Tongue (tissue), 2 donors: ENCODE measurements around the gene DDX31. TPM values are rescaled to one million over a fixed set of nuclear protein-coding genes. Genes with fewer than 3 reads are reported as not detected.
"Not testable (repeated sequence)": the region's sequence is repeated elsewhere in the genome, so short reads cannot be mapped to it uniquely, and the experiment has no call there.

ENCODE experiments used
- DNase-seq: peaks from one replicate; pipeline ENCODE4 v3.0.0-alpha.2; 2015
- total RNA-seq: library from RNA; depleted of rRNA; stranded (reverse); fragments of >200 nt; gene quantifications from one replicate; pipeline ENCODE4 v1.2.3, GENCODE V29; 2014

Gene DDX31
- total RNA-seq, 1 donor from 2014 or later, result 11.2 TPM

DNA sequence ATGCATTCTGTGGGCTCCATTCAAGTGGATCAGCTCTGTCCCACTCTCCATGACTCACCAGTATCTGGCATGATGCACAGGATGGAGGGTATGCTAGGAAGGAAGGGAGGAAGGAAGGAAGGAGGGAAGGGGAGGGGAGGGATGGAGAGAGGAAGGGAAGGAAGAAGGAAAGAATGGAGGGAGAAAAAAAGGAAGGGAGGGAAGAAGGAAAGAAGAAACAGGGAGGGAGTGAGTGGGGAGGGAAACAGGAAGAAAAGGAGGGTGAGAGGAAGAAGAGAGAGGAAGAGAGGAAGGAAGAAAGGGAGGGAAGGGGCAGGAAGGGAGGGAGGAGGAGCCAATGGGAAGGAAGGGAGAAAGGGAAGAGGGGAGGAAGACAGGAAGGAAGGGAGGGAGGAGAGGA is 92.7 kb downstream of the DDX31 start:
- DNase-seq, result no peak

DNA sequence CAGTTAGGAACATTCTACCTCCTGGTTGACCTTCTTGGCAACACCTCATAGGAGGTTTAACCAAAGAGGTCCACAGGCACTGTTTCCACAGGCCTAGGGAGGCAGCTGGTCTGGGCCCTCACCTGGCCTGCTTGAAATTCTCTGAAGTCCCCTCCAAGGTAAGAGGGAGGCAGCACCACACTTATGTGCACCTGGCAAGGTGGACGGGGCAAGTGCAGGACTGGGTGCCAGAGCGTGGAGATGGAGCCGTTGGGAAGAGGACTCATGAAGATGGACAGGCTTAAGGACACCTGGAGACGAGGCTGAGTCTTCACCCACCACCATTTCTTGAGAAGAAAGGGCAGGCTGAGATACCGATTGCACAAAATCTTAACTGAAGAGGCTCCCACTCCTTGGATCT is 94.0 kb downstream of the DDX31 start:
- no peak for DNase-seq

DNA sequence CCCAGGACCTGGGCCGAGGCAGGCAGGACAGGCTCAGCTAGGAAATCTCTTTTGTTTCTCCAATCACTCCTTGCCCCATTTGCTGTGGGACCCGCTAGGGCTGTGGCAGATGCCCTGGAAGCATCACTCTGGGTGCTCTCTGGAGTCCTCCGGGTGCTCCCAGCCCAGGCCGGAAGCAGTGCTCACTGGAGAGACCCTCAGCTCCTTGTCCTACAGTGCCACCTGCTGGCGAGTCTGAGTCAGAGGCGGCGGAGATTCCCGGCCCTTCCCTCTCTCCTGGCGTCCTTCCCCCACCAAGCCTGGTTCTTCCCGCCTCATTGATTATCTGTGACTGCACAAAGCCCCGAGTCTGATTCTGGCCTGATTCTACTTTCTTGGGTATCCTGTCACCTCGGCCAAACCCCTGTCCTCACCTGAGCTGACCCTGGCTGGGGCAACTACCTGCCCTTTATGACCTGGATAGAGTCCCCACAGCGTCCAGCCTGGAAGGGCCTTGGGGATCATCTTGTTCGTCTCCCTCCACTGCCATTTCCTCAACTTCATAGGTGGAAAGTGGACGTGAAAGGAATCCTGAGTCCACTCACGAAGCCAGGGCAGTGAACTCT is 94.7 kb downstream of the DDX31 start:
- peak; percentile 80 for DNase-seq

DNA sequence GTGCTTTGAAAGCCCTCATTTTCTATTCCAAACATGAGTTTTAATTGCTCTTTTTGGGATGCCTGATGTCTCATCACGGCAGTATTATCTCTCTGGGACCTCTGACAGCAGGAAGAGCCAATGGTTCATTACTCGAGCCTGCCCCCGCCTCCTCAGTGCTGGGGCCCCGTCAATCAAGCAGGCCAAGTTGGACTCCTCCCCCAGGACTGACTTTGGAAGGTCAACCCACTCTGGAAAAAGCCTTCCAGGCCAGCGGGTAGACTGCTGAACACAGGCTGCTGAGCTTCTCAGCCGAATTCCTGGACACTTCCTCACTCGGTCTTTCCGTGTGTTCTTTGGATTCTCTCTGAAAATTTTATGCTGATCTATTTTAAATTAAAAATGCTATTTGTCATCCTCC is 96.9 kb downstream of the DDX31 start:
- DNase-seq, result no peak

DNA sequence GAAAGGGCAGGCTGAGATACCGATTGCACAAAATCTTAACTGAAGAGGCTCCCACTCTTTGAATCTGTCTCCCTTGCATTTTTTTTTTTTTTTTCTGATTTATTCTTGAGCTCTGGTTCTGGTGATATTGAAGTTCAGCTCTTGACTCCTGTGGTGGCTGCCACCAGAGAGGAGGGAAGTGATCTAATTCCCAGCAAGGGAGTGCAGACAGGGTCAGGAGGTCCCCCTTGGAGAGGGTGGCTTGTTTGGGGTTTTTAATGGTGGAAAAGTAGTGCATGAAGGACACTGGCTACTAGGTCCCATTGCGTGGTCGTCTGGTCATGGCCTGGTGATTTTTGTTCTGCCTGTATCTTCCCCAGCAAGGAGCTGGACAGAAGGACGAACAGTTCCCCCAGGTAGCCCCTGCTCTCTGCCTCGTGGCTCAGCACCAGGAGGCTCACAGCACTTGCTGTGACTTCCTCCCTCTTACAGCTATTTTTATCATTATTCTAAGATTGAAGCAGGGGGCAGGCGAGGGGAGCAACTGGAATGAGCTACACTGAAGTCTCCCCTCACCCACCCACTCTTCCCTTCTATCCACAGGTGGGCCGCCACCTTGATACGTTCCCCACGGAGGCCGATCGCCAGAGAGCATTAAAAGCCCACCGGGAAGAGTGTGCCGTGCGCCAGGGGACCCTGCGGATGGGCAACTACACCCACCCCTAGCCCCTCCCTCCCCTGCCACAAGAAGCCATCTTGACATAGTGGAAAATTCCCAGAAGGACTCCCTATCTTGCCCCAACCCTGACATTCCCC is 97.8 kb downstream of the DDX31 start:
- DNase-seq, result no peak

DNA sequence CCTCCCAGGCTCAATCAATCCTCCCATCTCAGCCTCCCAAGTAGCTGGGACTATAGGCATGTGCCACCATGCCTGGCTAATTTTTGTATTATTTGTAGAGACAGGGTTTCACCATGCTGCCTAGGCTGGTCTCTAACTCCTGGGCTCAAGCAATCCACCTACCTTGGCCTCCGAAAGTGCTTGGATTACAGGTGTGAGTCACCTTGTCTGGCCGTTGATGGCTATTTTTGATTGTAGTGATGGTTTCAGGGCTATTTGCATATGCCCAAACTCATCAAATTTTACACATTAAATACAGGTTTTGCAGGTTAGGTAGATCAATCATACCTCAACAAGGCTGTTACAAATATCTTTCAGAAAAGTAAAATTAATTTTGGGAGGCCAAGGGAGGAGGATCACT is 101.0 kb downstream of the DDX31 start:
- not testable (repeated sequence) for DNase-seq

DNA sequence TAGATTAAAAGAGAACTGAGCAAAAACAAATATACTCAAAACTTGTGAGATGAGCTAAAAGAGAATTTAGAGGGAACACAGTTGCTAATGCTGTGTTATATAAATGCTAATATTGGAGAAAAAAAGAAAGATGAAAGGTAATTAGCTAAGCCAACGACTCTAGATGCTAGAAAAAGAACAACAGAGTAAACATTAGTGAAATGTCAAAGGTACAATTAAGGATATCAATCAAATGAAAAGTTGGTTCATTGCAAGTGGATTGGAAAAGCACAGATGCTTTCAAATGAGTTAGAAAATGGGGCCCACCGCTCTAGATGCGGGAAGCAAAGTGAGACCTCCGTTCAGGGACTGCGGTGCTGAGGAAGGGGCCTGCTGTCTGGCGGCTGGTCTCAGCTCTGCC is 105.3 kb downstream of the DDX31 start:
- DNase-seq, result no peak

DNA sequence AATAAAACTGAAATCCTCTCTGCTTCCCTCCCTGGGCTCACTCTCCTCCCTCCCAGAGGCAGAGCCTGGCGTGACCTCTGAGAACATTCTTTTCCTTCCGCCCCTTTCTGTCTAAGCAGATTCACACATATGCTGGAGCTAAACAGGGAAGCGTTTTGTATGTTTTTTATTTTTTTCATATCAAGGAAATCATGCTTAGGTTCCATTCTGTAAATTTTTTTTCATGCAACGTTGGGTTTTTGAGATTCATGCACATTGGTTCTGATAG is 107.5 kb downstream of the DDX31 start:
- DNase-seq, result no peak

DNA sequence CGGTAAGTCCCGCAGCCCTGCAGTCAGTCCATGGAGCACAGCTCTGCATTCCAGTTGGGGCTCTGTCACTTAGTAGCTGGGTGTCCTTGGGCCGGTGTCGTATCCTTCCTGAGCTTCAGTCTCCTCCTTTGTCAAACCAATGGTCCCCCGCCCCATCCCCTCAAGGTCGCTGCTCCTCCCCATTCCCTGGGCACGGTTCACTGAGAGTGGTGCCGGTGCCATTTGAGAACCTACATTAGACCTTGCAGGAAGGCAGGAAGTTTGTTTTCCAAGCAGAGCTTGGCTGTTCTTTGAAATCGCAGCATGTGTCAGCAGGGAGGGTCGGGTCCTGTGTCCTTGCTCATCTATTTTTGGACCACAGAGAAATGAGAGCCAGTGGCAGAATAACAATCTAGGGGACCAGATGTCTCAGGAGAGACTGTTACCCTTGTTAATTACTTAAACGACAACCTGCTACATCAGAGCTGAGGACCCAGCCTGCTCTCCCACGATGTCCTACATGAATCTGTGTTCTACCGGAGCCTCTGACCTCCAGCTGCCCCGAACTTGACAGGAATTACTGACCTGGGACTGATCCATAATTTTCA is 109.1 kb downstream of the DDX31 start:
- DNase-seq, result peak; percentile 23

DNA sequence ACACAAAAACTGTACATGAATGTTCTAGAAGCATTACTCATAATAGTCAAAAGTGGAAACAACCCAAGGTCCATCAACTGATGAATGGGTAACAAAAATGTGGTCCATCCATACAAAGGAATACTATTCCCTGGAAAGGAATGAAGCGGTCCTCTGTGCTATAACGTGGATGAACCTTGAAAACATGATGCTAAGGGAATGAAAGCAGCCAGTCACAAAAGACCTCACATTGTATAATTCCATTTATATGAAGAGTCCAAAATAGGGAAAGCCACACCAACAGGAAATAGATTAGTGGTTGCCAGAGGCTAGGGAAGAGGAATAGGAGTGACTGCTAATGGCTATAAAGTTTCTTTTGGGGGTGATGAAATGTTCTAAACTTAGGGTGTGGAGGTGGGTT is 110.1 kb downstream of the DDX31 start:
- no peak for DNase-seq

DNA sequence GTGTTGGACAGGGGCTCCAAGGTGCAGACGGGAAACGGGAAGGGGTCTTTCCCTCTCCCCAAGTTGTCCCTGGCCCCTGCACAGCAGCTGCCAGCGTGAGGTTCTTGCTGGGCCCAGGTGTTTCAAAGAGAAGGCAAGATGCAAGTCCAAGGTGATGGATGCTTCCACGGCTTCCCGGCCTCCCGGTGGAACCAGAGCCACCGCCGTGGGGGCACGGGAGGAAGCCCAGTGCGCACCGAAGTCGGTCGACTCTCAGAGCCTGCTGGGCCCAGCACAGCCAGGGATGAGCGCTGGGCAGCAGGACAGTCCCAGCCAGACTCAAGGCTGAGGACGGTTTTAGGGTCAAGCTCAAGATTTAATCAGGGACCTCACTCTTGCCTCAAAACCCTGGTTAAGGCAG is 112.6 kb downstream of the DDX31 start:
- no peak for DNase-seq

DNA sequence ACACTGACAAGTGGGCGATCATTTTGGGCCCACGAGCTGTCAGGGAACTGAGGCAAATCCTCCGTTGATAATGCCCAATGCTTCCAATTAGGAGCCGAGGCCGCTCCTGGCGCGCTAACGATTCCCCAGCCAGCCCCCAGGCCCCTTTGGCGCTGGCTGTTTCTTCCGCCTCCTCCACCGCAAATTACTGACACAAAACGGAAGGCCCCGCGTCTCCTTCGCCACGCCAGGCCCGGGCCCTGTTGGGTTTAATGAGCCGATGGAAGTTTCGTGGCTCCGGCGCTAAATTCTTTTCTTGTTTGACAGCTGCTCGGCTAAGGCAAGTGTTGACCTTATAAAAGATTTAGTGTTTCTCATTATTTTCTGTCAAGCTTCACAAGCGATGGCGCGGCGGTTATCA is 113.1 kb downstream of the DDX31 start:
- DNase-seq, result no peak

DNA sequence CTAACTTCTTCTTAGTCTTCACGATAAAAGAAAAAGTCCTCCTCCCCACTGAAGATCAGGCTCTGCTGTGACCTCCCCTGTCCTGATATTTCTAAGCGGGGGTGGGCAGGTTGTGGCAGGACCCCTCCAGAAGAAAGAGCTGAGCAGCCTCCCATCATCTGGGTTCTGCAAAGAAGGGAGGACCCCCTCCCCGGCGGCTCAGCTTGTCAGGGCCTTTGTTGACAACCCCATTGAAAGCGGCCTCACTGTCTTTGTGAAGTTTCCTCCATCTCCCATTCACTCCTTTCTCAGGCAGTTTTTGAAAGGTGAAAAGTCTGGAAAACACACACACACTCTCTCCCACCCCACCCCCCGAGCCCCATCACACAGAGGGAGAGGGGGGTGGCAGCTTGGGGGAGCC is 113.5 kb downstream of the DDX31 start:
- no peak for DNase-seq

DNA sequence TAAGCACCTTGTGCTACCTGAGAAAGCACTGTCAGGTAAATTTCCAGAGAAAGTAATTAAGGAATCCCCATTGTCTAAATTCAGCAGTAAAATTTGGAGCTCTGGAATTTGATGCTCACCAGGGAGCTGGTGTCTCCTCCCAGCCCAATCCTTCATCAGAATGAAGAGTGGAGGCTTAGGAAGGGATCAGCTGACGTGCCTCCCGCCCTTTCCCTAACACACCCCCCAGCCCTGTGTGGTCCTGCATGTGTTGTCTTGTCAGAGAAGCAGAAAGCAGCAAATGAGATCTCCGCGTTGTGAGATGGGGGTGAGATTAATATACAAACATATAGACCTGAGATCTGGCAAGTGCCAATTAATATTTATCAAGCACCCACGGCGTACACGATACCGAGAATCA is 114.3 kb downstream of the DDX31 start:
- peak; percentile 17 for DNase-seq

DNA sequence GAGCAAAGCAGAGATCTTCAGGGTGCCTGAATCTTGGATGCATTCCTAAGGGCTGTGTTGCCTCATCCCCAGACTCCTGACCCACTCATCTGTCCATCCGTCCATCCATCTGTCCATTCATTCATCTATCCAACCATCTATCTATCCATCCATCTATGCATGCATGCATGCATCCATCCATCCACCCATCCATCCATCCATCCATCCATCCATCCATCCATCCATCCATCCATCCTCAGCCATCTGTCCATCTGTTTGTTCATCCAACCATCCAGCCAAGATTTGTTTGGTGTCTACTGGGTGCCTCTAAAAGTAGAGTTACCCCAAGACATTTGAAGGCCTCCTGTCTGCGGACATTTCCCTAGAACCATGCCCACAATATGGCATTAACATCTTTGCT is 115.0 kb downstream of the DDX31 start:
- DNase-seq, result no peak

DNA sequence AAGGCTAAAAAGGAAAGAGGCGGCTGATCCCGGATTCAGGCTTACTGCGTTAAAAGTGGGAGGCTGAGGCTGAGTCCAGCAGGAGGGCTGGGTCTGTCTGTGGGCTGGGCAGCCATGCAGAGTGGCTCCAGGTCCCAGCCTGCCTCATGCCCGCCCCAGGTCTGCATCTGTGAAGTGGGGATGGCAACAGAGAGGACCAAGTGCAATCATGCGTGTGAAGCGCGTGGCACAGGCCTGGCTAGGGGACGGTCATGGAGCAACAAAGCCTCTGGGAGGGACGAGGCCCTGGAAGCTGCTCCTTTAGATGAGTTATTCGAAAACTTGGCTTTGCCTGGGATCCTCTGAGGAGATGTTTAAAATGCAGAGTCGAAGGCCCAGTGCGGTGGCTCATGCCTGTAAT is 117.7 kb downstream of the DDX31 start:
- DNase-seq, result no peak

DNA sequence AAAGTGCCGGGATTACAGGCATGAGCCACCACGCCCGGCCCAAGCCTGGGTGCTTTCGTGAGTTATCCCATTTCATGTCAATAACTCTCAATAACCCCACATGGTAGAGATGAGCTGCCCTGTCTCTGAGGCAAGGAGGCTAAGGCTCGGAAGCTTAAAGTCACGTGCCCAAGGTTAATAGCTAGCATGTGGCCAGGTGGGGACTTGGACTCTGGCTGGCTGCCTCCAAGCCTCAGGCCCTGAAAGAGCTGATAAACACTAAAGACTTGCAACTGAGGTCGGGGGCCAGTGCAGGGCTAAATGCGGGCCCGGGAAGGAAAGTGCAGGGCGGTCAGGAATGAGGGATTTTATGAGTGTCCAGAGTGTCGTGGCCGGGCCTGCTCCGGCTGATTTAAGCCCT is 118.2 kb downstream of the DDX31 start:
- no peak for DNase-seq

DNA sequence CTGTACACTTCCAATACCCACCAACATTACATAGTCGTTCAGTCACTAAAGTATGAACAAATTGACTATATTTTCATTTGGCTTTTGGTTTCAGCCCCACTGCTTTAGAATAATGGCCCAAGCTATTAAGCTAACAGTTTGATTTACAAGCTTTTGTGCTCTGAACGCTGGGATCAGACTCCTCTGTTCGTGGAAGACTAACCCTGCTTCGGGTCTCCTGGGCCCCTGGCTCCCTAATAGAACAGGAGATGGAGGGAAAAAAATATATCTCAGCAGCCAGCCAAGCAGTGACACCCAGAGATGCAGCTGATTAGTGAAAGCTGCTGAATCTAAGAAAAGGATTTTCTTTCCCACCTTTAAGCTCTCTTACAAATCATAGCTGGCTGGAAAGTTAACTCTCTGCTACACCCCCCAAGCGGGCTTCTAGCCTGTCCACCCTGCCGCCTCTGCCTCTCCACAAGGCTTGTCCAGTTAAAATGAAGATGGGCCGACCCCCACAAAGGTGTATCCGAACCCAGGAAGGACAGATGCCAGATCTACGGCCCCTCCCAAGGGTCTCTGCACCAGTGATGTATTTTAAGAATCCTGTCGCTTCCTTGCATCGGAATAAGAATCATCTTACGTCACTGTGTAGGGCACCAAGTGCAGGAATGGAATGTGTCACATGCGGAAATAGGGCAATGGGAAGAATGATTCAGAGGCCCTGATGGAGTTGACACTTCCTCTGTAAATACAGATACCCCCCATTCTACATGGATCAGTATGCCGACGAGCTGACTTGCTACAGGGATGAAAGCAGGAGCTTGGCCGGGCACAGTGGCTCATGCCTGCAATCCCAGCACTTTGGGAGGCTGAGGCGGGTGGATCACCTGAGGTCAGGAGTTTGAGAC is 120.8 kb downstream of the DDX31 start:
- no peak for DNase-seq

DNA sequence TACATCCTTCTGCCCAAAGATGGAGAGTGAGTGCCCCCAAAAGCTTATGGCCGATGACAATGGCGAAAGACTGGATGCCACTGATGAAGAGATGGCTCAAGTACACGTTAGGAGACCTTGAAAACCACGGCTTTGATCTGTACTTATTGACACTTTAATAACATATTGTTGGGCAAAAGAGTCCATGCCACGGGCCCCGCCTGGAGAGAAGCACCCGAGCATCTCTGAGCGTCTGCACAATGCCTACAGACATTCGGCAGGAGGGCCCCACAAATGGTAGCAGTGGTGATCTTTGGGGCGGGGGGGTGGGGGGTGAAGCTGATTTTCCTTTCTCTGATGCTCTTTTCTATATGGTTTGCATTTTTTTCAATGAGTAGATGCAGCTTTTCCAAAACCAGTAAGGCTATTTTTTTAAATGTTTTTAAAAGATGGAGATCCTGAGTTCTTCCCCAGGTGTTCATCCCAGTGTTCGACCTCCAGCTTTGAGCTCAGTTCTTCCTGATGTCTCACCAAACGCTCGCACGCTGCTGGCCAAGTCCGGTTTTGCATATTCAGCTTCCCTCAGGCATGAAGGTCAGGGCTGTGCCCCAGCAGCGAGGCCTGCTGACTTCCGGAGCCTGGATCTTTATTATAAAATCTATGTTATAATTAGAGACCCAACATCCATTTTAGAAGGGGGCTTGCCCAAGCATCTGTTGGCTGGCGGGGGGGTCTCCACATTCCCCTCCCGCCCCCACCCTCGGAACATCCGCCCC is 121.6 kb downstream of the DDX31 start:
- DNase-seq, result no peak

DNA sequence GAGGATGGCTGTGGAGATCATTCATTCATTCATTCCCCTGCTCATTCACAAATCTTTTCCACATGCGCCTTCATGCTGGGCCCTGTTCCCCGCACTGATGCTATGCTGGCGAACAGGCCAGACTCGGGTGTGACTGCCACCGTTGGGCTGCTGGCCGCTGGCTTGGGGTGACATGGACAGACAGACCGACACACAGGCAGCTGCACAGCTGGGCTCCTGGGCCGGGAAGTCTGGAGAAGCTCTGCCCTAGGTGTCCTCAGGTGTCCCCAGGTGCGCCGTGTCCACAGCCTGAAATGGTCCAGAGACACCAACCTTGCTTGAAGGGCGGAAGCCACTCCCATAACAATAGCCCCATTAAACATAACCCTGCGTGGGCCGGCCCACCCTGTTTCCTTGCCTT is 122.3 kb downstream of the DDX31 start:
- DNase-seq, result no peak

DNA sequence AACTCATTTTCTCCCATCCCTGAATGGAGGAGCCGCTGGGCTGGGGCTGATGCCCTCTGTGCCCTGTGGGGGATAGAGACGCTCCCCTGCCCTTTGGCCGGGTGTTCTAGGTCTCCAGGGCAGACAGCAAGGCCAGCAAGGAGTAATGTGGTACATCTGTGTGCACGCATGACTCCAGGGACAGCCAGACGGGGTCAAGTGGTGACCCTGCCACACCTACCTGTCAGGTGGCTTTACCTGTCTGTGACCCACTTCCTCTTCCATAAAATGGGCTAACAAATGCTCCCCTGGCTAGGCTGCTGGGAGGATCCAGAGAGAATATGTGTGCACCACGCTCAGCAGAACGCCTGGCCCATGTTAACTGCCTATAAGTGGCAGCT is 122.7 kb downstream of the DDX31 start:
- no peak for DNase-seq
